ENCODE results near the gene INPP5D. TPM values are rescaled to one million over a fixed set of nuclear protein-coding genes. Genes with fewer than 3 reads are reported as not detected.

INPP5D gene
- polyA plus RNA-seq, 3 donors = 6.6 to 7.2 (median 6.7) TPM

DNA sequence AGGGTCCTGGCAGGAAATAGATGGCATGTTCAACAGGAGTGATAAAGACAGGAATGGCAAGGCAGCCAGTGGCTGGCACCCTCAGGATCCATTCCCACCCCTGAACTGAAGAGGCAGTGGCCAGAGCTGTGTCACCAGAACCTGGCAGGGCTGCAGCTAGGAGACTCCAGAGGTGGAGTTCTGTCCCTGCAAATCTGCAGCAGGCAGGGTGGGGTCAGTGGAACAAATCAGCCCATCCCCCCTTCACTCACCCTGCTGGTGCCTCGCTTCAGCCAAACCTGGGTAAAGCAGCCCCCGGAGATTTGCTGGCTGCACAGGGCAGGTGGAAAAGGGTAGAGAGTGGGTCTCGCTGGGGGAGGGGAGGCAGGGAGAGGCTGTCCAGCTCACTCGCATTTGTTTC is 12.7 kb downstream of the INPP5D start:
- DNase-seq = no peak

GRCh38 chr2:233074106-233074505 is 14.0 kb downstream of the INPP5D start:
- DNase-seq = no peak

DNA sequence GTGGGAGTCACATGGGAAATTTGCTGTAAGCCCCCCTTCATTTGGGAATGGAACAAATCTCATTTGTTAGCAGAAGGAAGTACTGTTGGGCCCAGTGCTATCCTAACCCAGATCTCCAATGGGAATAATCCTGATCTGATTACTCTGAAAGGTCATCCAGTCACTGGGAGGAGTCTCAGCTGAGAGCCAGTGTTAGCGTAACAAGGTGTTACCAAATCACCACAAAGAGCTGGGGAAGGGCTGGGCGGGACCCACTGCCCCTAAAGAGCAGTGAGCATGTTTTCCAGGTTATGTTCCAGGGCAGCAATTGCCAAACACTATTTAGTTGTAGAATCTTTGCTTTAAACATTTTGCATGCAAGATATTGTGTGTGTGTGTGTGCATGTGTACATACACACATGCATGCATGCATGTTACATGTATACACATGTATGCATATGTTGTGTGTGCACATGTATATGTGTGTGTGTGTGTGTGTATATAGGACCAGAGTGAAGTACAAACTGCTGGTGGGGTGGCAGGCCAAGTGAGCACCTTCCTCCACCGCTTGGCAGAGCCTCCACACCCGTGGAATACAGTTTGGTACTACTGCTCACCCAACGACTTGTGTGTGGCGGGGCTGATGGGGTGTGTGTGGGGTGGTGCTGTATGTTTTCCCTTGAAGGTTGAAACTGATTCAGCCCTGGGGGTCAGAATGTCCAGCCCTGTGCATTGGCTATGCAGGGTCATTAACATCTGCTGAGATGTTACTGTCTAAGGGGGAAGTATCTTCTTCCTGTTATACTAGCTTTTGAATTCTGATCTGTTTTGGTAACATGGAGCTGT is 15.2 kb downstream of the INPP5D start:
- no peak for DNase-seq

- no peak for DNase-seq
Measured at GRCh38 chr2:233075966-233076339, 15.8 kb downstream of the INPP5D start.

DNA sequence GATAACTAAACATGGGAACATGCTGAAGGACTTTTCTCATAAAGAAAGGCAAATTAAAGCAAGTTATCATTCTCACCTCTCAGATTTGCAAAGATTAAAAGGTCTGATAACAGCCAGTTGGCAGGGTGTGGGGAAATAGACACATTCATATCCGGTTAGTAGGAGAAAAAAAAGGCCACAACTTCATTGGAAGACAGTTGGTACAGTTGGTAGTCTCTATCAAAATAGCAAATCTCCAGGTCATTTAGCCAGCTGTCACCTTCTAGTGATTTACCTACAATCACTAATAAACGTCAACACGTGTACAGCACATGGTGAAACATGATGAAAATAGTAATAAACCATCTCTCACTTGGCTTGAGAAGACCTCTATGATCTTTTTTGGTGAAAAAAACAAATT is 16.6 kb downstream of the INPP5D start:
- DNase-seq = no peak

DNA sequence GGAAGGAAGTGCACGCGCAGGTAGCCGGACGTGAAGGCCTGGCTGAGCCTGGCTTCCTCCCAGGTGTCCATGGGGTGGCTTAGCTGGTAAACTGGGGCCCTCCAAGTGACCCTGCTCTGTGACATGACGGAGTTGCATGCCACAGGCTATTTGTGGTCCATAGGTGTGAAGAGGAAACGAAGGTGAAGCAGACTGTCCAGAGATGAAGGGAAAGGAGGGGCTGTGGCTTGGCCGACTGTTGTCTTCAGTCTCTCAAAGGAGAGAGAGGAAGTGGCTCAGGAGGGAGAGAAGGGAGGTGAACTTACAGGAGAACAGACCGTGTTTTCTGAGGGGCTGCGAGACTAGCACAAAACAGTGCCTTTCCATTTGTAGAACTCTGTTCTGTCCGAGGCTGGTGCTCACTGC is 19.3 kb downstream of the INPP5D start:
- no peak for DNase-seq

- no peak for DNase-seq
Measured at GRCh38 chr2:233079953-233080835, 20.1 kb downstream of the INPP5D start.

DNA sequence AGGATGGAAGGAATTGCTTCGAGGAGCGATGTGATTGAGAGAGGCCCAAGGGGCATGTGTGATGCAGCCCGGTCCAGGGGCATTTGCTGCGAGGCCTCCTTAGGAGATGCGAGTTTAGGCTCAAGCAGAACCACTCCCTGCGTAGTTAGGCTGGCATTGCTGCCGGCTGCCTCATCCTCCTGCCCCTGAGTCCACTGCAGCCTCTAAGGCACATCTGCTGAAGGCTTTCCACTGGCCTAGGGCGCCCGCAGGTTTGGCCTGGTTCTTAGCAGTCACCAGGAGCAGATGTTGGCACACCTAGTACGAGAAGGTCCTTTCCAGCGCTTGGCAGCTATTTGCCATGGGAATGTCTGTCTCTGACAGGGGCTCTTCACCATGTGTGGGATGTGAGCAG is 20.7 kb downstream of the INPP5D start:
- DNase-seq = no peak

- DNase-seq = no peak
Measured at GRCh38 chr2:233081232-233081730, 21.1 kb downstream of the INPP5D start.

DNA sequence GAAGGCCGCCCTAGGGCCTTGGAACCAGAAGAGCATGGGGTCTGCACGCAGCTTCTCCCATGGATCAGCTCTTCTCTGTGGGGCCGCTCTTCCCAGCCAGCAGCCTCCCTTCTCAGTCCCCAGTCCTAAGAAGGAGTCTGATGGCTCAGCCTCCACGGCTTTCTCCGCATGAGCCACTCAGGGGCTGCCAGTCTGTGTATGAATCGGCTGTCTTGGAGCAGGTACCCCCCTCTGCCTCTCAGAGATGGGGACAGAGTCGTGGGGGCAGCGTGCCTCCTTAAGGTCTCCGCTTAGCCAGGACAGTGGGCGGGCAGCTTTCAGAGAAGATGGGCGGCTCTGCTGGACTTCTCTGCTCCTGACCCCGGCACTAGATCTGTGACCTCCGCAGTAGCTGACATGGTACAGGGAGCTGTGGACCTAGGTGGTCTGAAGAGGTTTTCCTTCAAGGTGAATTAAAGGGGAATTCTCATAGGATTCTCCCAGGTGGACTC is 21.6 kb downstream of the INPP5D start:
- DNase-seq = no peak

DNA sequence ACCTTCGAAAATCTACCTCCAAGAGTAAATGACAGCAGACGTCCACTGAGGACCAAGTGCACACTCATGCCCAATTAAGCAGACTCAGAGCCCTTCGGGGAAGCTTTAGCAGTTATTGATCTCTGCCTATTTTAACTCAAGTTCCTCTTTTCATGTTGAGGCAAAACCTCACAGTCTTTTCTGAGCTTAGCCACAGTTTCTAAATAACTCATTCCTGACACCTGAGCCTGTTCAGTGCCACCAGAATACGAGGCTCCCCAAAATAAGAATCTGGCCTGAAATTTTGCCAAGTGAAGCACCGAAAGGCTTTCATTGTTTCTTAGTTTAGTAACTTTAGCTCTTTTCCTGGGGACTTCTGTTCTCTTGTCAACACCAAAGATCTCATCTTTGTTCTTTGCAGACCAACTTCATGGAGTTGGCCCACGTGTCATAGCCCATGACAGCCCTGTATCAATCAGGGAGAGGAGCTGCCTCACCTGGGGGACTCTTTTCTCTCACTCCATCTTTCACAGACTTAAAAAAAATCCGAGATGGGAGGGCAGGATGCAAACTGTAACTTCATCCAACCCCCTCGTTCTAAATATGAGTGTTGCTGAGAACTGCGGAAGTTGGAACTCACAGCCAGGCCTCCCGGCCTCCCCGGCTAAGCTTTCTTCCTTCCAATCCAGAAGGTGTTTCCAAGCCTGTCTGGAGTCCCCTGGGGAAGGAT is 22.2 kb downstream of the INPP5D start:
- no peak for DNase-seq

- DNase-seq = no peak
Measured at GRCh38 chr2:233082931-233083755, 23.0 kb downstream of the INPP5D start.

DNA sequence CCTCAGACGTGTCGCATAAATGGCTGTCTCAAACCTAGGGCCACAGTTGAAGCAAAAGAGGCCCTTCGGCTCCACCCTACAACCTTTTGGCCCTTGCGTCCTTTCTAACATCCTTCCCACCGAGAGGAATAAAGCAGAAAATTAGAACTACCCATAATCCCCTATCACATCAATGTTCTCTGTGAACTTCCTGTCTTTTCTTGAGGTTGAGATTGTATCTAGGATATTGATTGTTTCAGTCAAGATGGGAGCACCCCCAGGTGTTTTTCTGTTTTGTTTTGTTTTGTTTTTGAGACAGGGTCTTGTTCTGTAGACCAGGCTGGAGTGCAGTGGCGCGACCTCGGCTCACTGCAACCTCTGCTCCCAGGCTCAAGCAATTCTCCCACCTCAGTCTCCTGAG is 23.6 kb downstream of the INPP5D start:
- no peak for DNase-seq

GRCh38 chr2:233084488-233084887 is 24.3 kb downstream of the INPP5D start:
- DNase-seq = no peak

DNA sequence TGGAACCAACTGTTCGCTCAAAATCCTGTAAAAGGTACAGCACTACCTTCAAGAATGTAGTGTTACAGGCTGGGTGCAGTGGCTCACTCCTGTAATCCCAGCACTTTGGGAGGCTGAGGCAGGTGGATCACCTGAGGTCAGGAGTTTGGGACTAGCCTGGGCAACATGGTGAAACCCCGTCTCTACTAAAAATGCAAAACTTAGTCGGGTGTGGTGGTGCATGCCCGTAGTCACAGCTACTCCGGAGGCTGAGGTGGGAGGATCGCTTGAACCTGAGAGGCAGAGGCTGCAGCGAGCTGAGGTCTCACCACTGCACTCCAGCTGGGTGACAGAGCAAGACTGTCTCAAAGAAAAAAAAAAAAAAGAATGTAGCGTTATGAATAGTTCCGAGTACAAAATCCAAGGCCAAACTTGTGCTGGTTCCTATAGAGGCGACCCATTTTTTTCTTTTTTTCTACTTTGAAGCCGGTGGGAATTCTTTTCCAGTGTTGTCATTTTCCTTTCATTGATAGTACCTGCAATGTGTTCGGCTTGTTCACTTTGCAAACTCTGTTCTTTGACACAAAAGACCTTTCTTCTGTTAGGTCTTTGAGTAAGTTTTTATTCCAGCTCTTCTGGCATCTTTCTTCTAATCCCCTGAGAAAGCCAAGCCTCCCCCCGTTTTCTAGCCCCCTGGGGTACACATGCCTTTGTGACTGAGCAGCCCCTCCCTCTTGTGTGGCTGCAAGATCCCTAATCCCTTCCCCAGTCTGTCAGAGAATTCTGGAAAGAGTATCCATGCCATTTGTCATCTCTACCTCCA is 25.1 kb downstream of the INPP5D start:
- DNase-seq = no peak

DNA sequence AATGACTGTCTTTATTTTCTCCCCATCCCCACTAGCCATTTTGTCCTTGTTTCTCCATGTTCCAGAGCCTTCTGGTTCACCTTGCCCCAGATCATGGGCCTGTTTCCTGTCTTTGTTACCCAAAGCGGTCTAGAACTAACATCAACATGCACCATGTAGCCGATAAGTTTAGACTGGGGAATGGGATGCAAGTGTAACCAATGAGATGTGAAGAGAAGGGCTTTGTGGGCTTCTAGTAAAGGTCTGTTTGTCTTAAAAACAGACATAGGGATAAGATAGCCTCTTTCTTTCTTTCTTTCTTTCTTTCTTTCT is 25.7 kb downstream of the INPP5D start:
- no peak for DNase-seq

DNA sequence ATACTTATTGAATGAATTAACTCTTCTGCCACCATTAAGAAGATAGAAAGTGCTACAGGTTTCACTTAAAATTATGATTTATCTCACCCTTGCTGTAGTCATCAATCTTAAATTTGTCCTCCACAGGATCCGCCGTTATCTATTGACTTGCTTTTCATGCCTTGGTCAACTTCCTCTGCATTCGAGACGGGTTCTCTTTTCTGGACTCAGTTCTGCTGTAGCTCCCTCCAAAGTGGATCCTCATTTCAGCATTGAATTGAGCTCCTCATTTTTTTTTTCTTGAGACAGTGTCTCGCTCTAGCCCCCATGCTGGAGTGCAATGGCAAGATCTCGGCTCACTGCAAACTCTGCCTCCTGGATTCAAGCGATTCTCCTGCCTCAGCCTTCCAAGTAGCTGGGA is 27.6 kb downstream of the INPP5D start:
- no peak for DNase-seq

DNA sequence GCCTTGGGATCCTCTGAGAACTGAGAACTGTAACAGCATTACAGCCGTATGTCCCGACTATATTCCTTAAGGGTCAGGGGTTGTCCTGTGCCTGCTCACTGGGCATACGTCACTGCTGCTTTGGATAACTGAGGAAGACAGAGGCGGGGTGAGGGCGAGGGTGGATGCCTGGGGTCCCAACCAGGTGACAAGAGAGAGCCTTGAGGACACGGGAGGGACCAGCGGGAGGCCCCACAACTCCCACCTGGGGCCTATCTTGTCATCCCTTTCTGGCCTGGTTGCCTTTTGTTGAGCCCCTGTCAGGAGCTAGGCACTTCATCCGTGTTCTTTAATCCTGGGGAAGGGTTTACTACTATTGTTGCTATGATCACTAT is 28.8 kb downstream of the INPP5D start:
- DNase-seq = no peak

DNA sequence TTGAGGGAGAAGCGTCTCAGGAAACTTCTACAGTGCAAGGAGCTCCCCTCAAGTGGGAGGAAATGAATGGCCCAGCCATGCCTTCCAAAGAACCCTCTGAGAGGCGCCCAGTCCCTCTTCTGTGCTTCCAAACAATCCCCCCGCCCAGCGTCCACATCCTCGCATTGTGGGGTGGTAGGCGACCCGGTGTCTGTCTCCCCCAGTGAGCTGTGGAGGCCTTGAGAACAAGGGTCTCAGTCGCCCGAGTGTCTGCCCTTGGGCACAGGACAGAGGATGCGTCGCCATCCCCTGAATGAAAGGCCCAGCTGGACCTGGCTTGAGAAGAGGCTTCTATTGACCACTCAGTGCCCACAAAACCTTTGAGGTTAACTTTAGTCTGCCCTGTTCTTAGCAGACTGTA is 29.7 kb downstream of the INPP5D start:
- DNase-seq = no peak

GRCh38 chr2:233090879-233091278 is 30.7 kb downstream of the INPP5D start:
- no peak for DNase-seq
